ENCODE data around the gene RPRM.
"Not testable (repeated sequence)": the region's sequence is repeated elsewhere in the genome, so short reads cannot be mapped to it uniquely, and the experiment has no call there.

RPRM gene

GRCh38 chr2:153478289-153479261 is at the start of gene RPRM:
TSS of gene RPRM (minus strand) at chr2:153478762. CDS start at chr2:153478565, 197 bp downstream.
- DNase-seq (ENCODE audit: low spot score) = peak; percentile 89

GRCh38 chr2:153519257-153519875 is 40.8 kb upstream of the RPRM start:
- DNase-seq (ENCODE audit: low spot score) = peak; percentile 49

DNA sequence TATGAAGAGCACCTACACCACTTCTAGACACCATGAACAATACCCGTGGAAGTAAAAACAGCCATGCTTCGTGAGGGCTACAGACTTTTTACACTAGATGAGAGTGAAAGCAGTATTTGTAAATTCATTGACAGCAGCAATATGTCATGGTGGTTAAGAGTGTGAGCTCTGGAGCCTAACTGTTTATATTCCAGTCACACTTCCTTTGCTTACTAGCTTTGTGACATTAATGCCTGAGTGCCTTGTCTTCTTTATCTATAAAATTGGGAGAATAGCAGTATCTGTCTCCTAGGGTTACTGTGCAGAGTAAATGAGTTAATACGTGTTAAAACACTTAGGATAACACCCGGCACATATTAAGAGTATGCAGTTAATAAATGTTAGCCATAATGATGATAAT is 33.8 kb upstream of the RPRM start:
- DNase-seq (ENCODE audit: low spot score) = no peak

- no peak for DNase-seq (ENCODE audit: low spot score)
Observed at GRCh38 chr2:153510996-153511395, 32.4 kb upstream of the RPRM start.

DNA sequence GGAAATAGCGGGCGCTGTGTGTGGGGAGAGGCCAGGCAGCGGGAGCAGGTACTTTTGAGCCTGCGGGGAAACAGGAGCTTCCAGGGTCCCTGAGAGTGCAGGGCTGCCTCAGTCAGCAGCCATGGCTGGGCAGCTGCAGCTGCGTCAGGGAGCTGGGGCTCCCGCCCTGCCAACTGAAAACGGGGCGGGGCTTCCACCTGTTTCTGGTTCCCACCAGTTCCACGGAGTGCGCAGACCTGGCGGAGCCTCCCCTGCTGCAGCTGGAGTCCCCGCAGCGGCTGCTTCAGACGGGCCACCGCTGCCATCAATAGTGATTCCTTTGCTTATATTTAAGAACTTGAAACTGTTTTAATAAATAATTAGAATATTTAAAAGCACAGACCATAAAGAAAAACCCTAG is 30.6 kb upstream of the RPRM start:
- DNase-seq (ENCODE audit: low spot score) = peak; percentile 28

DNA sequence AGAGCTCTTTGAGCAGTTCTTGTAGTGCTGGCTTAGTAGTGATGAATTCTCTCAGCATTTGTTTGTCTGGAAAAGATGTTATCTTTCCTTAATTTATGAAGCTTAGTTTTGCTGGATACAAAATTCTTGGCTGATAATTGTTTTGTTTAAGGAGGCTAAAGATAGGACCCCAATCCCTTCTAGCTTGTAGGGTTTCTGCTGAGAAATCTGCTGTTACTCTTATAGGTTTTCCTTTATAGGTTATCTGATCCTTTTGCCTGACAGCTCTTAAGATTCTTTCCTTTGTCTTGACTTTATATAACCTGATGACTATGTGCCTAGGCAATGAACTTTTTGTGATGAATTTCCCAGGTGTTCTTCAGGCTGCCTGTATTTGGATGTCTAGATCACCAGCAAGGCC is 27.9 kb upstream of the RPRM start:
- not testable (repeated sequence) for DNase-seq (ENCODE audit: low spot score)

DNA sequence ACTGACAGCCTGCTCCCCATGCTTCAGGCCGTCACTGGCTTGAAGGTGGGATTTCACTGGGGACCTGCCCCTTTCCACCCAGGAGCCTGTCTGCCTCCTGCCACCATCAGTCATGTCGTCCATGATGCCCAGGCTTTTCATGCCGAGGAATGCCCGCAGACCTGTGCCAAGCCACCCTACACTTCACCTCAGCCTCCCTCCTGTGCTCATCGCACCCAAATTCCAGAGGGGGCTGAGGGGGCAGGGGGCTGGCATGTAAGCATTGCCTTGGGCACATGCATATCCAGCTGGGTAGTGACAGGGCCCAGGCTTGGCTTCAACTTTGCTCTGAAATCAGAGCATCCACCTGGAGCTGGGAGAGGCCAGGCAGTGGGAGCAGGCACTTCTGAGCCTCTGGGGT is 20.9 kb upstream of the RPRM start:
- no peak for DNase-seq (ENCODE audit: low spot score)

- DNase-seq (ENCODE audit: low spot score) = no peak
Observed at GRCh38 chr2:153497938-153498629, 19.5 kb upstream of the RPRM start.

DNA sequence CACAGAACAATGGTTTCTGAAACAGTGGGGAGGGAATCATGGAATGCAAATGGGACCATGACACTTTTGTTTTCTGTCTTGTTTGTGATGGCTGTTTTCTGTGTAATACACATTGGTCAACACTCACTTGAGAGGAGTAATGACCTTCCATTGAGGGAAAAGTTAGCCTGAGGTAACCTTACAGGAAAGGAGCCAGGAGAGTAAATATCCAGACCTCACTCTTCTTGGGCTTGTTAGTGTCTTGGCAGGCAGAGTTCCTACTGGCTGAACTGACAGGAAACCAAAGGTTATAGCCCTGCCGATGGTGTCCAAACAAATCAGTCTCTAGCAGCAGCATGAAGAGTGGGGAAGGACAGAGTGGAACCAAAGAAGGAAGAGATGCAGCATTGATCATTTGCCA is 17.2 kb upstream of the RPRM start:
- DNase-seq (ENCODE audit: low spot score) = no peak

GRCh38 chr2:153488072-153488471 is 9.5 kb upstream of the RPRM start:
- no peak for DNase-seq (ENCODE audit: low spot score)

DNA sequence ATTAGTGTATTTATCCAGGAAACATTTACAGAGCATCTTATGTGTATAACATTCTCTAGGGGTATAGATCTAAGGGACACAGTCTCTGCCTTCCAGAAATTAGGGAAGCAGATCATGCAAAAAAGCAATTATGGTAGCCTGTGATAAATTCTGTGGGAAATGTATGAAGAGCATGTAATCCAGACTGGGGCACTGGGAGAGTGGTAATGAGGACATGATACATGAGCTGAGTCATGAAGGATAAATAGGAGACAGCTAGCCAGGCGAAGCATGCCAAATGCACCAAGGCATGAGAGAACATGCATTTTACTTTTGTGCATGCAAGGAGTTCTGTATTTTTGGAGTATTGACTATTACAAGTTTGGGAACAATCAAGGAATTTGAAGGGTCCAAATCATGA is 8.9 kb upstream of the RPRM start:
- DNase-seq (ENCODE audit: low spot score) = no peak

DNA sequence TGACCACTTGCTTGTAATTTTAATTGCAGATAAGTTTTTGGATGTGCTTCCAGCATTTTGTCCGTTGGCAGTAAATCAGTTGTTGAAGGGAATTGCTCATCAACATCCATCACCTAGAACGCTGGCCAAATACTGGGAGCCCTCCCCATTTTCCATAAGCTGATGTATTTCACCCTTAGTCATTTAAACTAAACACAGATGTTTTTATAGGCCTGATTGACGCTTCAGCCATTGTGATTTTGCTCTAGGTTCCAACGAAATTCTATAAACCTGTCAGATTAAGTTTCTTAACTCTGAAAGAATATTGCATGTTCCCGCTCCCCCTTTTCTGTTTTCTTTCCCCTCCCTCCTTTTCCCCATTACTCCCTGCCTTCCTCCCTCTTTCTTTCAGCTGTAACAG is 1.0 kb upstream of the RPRM start:
- DNase-seq (ENCODE audit: low spot score) = no peak

DNA sequence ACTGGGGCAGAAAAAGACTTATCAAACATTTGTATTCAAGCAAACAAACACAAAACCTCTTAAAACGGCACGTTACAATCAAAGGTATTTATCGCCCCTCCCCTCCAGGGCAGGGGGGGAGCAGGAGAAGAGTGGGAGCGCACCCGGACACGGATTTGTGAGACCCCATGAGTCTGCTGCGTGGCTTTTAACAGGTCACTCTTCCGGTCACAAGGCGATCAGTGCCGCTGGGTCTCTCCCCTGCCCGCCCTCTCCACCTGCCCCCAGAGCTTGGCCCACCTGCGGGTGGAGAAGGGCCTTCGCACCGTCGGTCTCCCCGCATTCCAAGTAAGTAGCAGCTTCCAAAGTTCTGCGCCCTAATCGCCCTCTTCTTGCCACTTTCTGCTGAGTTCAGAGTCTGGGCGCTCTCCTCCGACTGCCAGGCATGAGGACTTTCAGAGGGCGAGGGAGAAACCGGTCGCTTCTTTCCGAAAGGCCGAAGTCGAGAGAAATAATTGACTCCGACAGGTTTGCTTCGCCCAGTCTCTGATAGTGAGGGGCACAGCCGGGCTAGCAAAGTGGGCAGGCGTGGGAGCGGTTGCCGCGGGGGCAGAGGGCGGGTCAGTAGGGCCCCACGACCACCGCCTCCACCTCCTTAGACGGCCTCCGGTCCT is 800 bp downstream of the RPRM start:
- peak; percentile 34 for DNase-seq (ENCODE audit: low spot score)

DNA sequence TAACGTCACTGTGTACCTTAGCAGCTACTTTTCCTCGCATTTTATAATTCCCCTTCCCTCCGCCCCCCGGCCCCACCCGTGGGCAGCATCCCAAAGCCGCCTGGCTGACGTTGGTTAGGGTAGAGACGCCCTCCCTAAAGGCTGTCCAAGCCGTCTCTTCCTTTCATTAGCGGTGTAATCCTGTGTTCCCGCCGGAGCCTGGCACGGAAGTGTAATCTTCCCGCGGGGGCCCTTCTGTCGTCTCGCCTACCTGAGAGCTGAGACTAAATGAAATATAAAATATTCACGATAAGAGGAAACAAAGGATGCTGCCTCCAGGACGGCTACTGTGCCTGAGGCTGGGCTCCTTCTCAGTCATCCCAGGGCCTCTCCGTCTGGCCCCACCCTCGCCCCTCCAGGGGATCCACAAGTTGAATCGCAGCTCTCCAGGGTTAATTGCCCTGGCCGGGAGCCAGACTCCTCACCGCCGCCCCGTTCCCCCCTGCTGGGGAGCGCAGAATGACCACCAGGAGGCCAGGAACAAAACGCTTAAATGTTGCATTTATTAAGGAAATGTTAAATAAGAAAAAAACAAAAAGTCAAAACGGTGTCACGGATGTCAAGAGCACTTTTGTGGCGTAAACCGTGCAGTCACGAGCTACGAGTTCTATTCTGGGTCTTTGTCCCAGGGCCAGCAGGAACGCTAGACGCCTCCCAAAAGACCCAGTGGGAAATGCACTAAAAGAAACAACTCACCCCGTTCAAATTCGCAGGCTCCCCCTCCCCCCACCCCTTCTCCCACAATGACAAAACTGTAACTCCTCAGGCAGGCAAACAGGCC is 1.5 kb downstream of the RPRM start:
- DNase-seq (ENCODE audit: low spot score) = peak; percentile 48

DNA sequence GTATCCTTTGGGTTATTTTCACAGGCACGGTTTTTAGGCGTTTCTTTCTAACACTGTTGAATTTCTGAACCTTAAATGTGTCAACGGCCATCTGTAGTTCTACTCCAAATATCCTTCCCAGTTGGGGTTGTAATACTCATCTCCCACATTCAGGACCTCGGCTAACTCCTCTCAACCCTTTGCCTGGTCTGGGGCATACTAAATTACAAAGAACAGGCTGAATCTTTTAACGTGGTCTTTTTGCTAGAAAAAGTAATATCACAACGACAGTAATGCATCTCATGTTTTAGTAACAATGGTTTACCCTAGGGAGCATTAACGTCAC is 2.1 kb downstream of the RPRM start:
- DNase-seq (ENCODE audit: low spot score) = peak; percentile 29

- no peak for DNase-seq (ENCODE audit: low spot score)
Observed at GRCh38 chr2:153474876-153475435, 3.6 kb downstream of the RPRM start.

DNA sequence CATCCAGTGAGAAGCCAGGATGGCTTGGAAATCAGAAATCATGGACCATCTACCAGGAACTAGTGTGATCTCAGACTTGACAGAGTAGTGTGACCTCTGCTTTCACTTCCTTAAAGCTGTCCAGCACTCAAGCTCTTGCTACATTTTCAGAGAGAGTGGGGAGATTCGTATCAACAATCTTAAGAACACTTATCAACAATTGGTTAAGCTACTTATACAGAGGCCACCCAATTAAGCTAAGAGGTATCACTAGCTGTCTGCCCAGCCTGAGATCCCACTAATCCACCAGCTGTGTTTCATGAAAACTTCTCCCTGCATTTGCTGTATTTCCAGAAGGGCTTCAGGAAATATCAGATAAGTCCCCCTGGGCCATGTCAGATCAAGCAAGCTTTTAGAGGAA is 4.2 kb downstream of the RPRM start:
- no peak for DNase-seq (ENCODE audit: low spot score)

DNA sequence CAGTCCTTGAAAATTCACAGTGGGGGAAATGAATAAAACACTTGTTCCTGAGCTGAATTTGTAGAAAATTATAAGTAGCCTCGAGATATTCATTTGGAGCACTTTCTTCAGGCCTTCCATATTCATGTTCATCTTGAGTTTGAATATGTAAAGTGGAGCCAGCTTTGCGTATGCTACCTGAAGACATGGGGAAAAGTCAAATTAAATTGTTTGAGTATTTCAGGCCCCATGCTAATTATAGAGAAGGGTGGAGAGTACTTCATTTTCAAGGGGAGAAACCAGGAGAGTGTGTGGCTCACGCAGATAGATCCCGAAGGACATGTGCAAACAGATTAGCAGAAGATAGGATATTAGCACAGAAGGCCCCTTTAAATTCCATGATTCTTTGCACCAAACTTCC is 7.7 kb downstream of the RPRM start:
- no peak for DNase-seq (ENCODE audit: low spot score)

GRCh38 chr2:153464395-153464794 is 14.2 kb downstream of the RPRM start:
- no peak for DNase-seq (ENCODE audit: low spot score)

GRCh38 chr2:153462338-153462859 is 16.2 kb downstream of the RPRM start:
- DNase-seq (ENCODE audit: low spot score) = no peak

GRCh38 chr2:153461453-153461852 is 17.1 kb downstream of the RPRM start:
- no peak for DNase-seq (ENCODE audit: low spot score)

All from iPS-NIHi11 (cell line).